ENCODE measurements around the gene RASSF7. TPM values are rescaled to one million over a fixed set of nuclear protein-coding genes. Genes with fewer than 3 reads are reported as not detected.

RASSF7 gene
- total RNA-seq, 1 experiment from 2014 or later = 32.5 TPM

- TF ChIP-seq ZNF281 (CRISPR knock-in tag; IDR thresholded peaks at IDR 0.05) = no peak
- TF ChIP-seq ZNF396 (CRISPR knock-in tag; IDR thresholded peaks at IDR 0.05; ENCODE audit: borderline replicate concordance) = no peak
- no peak for TF ChIP-seq GRHL2 (CRISPR knock-in tag; IDR thresholded peaks at IDR 0.05; ENCODE audit: insufficient replicate concordance, severe bottlenecking)
- TF ChIP-seq EMX1 (CRISPR knock-in tag; IDR thresholded peaks at IDR 0.05) = no peak
Measured at GRCh38 chr11:537622-538430, 22.9 kb upstream of the RASSF7 start (continued).

GRCh38 chr11:538431-539051 lies 22.2 kb upstream of the RASSF7 start:
- Mint-ChIP-seq H3K36me3 (peaks cover 3% of the 10 kb centered on the region), H3K4me3 (peak overlapping the region; percentile 51; the same call in 1 of the 2 replicates), H3K27me3 (ENCODE audit: low read depth) (peaks cover 22% of the 10 kb centered on the region), H3K27ac (no peak overlapping the region), H3K9me3 (no peaks in the 10 kb centered on the region), H3K4me1 (no peaks in the 10 kb centered on the region)
- ATAC-seq = no peak
- no peak for DNase-seq (ENCODE audit: low spot score)
- ChIA-PET CTCF (interaction anchor here (1.5 kb wide), 1 partner anchor 16 kb away, joined by 4 read pairs; no protein-coding TSS in a partner anchor), POLR2A (interaction anchor here (0.7 kb wide), 1 partner anchor 51 kb away, joined by 4 read pairs; no protein-coding TSS in a partner anchor)
- TF ChIP-seq CREM (CRISPR knock-in tag; IDR thresholded peaks at IDR 0.05) = no peak
- TF ChIP-seq GABPB1 (CRISPR knock-in tag; IDR thresholded peaks at IDR 0.05) = 0 out of 2 replicates have a peak, but pooled peaks have one; percentile 36
- TF ChIP-seq ZNF121 (CRISPR knock-in tag; IDR thresholded peaks at IDR 0.05) = no peak

- Mint-ChIP-seq H3K9me3 (no peaks in the 10 kb centered on the region), H3K27ac (no peak overlapping the region), H3K4me3 (no peak overlapping the region), H3K27me3 (ENCODE audit: low read depth) (peaks cover 22% of the 10 kb centered on the region), H3K36me3 (peaks cover 3% of the 10 kb centered on the region), H3K4me1 (no peaks in the 10 kb centered on the region)
- ATAC-seq (no peak), DNase-seq (ENCODE audit: low spot score) (no peak)
- CTCF ChIA-PET = interaction anchor here (0.6 to 0.9 kb wide), 2 partner anchors 76 to 133 kb away, joined by 3 read pairs; no protein-coding TSS in a partner anchor
- TF ChIP-seq CREM (CRISPR knock-in tag; IDR thresholded peaks at IDR 0.05) = no peak
- no peak for TF ChIP-seq ZNF416 (CRISPR knock-in tag; IDR thresholded peaks at IDR 0.05)
- no peak for TF ChIP-seq ZMAT4 (CRISPR knock-in tag; IDR thresholded peaks at IDR 0.05)
- TF ChIP-seq NFYB (CRISPR knock-in tag; conservative IDR thresholded peaks at IDR 0.05; ENCODE audit: low read depth) = no peak
- TF ChIP-seq ATF6 (CRISPR knock-in tag; IDR thresholded peaks at IDR 0.05) = no peak
- no peak for TF ChIP-seq ELF4 (CRISPR knock-in tag; IDR thresholded peaks at IDR 0.05; ENCODE audit: low read depth)
- no peak for TF ChIP-seq MXD4 (CRISPR knock-in tag; IDR thresholded peaks at IDR 0.05; ENCODE audit: borderline replicate concordance)
- TF ChIP-seq ZNF425 (CRISPR knock-in tag; conservative IDR thresholded peaks at IDR 0.05) = no peak
- no peak for TF ChIP-seq EMX1 (CRISPR knock-in tag; IDR thresholded peaks at IDR 0.05)
- no peak for TF ChIP-seq AR (CRISPR knock-in tag; IDR thresholded peaks at IDR 0.05)
- POLR2A ChIA-PET = no interaction called here
Measured at GRCh38 chr11:539971-540481, 20.7 kb upstream of the RASSF7 start.
